HepG2 (cell line): ENCODE results near the gene ARSJ. TPM values are rescaled to one million over a fixed set of nuclear protein-coding genes. Genes with fewer than 3 reads are reported as not detected.

Experiments used
- ARID5B ChIP-seq: IDR thresholded peaks from 2 replicates; pipeline ENCODE4 v1.4.0; 2020; ENCODE audit warnings: mild to moderate bottlenecking, missing genetic modification reagents
- ELF3 ChIP-seq: IDR thresholded peaks from 2 replicates; pipeline ENCODE4 v1.6.1; 2016; ENCODE audit warnings: missing genetic modification reagents, missing compliant biosample characterization
- ELF4 ChIP-seq: sonication (generic); formaldehyde crosslinking; IDR thresholded peaks from 2 replicates; pipeline ENCODE4 v1.5.0; 2020; ENCODE audit warnings: missing genetic modification reagents, mild to moderate bottlenecking, moderate library complexity, borderline replicate concordance
- GABPA ChIP-seq, 2 experiments: IDR thresholded peaks; 2 replicates each; pipeline ENCODE4 v1.6.1; 2011 to 2016; ENCODE audit warnings: low read depth in 2 of 2, low read length in 1 of 2, missing biosample characterization in 1 of 2, missing genetic modification characterization in 1 of 2
- HNF4A ChIP-seq: sonication (generic); formaldehyde crosslinking; IDR thresholded peaks from 2 replicates; pipeline ENCODE4 v1.4.0; 2020; ENCODE audit warnings: missing genetic modification reagents
- HNF4G ChIP-seq, 2 experiments: sonication (generic) in 1 of 2; formaldehyde crosslinking in 1 of 2; IDR thresholded peaks; 2 replicates each; pipeline versions ENCODE4 v1.4.0 to v1.6.1; 2011 to 2020; ENCODE audit warnings: borderline replicate concordance in 2 of 2, low read depth in 2 of 2, mild to moderate bottlenecking in 2 of 2, low read length in 1 of 2, missing genetic modification reagents in 1 of 2, moderate library complexity in 1 of 2
- TFAP4 ChIP-seq: sonication (generic); IDR thresholded peaks from 2 replicates; pipeline ENCODE4 v1.6.1; 2016; ENCODE audit warnings: low read depth, borderline replicate concordance
- ZSCAN12 ChIP-seq: sonication (generic); formaldehyde crosslinking; IDR thresholded peaks from 2 replicates; pipeline ENCODE4 v1.9.0; 2021; ENCODE audit warnings: mild to moderate bottlenecking, missing genetic modification reagents
- polyA plus RNA-seq, 8 experiments: library from polyadenylated mRNA; depleted of rRNA in 3 of 8; stranded (reverse) in 7 of 8; unstranded in 1 of 8; fragments of >200 nt; fragmentation: Illumina TruSeq in 4 of 8; extraction: Trizol in 4 of 8; gene quantifications; 2 replicates each; pipeline versions ENCODE4 v1.2.1 to v1.2.3, GENCODE V29; 2011 to 2016; ENCODE audit warnings: low read depth in 4 of 8, missing spikeins in 1 of 8, mixed read lengths in 1 of 8; ENCODE audit not compliant: insufficient read depth in 1 of 8
- total RNA-seq, 5 experiments: library from RNA; depleted of rRNA; stranded (reverse); fragments of >200 nt; fragmentation: Illumina TruSeq; extraction: Trizol; gene quantifications; 2 replicates each; pipeline ENCODE4 v1.2.3, GENCODE V29; 2016; ENCODE audit warnings: low read depth in 1 of 5
- TF ChIP-seq, protein P1 (sequence below): sonication (generic); formaldehyde crosslinking; IDR thresholded peaks from 2 replicates; pipeline ENCODE4 v1.5.1; 2020; ENCODE audit warnings: mild to moderate bottlenecking, missing genetic modification reagents, borderline replicate concordance

ARSJ gene
- total and polyA plus RNA-seq, 2 of the 13 experiments (the other 11 are each of a cell fraction or from before 2014, with no cell fraction given): not detected

GRCh38 chr4:114025176-114025777 is 45.8 kb upstream of the ARSJ start (continued):
- TF ChIP-seq, protein P1, sequence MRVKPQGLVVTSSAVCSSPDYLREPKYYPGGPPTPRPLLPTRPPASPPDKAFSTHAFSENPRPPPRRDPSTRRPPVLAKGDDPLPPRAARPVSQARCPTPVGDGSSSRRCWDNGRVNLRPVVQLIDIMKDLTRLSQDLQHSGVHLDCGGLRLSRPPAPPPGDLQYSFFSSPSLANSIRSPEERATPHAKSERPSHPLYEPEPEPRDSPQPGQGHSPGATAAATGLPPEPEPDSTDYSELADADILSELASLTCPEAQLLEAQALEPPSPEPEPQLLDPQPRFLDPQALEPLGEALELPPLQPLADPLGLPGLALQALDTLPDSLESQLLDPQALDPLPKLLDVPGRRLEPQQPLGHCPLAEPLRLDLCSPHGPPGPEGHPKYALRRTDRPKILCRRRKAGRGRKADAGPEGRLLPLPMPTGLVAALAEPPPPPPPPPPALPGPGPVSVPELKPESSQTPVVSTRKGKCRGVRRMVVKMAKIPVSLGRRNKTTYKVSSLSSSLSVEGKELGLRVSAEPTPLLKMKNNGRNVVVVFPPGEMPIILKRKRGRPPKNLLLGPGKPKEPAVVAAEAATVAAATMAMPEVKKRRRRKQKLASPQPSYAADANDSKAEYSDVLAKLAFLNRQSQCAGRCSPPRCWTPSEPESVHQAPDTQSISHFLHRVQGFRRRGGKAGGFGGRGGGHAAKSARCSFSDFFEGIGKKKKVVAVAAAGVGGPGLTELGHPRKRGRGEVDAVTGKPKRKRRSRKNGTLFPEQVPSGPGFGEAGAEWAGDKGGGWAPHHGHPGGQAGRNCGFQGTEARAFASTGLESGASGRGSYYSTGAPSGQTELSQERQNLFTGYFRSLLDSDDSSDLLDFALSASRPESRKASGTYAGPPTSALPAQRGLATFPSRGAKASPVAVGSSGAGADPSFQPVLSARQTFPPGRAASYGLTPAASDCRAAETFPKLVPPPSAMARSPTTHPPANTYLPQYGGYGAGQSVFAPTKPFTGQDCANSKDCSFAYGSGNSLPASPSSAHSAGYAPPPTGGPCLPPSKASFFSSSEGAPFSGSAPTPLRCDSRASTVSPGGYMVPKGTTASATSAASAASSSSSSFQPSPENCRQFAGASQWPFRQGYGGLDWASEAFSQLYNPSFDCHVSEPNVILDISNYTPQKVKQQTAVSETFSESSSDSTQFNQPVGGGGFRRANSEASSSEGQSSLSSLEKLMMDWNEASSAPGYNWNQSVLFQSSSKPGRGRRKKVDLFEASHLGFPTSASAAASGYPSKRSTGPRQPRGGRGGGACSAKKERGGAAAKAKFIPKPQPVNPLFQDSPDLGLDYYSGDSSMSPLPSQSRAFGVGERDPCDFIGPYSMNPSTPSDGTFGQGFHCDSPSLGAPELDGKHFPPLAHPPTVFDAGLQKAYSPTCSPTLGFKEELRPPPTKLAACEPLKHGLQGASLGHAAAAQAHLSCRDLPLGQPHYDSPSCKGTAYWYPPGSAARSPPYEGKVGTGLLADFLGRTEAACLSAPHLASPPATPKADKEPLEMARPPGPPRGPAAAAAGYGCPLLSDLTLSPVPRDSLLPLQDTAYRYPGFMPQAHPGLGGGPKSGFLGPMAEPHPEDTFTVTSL: peak; percentile 39; the same call in 1 of the 2 replicates
- no peak for TF ChIP-seq ELF4 (CRISPR knock-in tag)
- TF ChIP-seq ARID5B (CRISPR knock-in tag): peak; percentile 53
- TF ChIP-seq GABPA (IDR thresholded peaks at IDR 0.05; ENCODE audit: low read depth, low read length): no peak
- peak; percentile 41; the same call in 1 of the 2 replicates for TF ChIP-seq GABPA (CRISPR knock-in tag; IDR thresholded peaks at IDR 0.05; ENCODE audit: low read depth)
- TF ChIP-seq HNF4G (IDR thresholded peaks at IDR 0.05; ENCODE audit: borderline replicate concordance, low read depth, low read length): peak; percentile 34; the same call in 1 of the 2 replicates
- TF ChIP-seq HNF4G (CRISPR knock-in tag; IDR thresholded peaks at IDR 0.05; ENCODE audit: borderline replicate concordance, low read depth): no peak
- TF ChIP-seq HNF4A (CRISPR knock-in tag): peak; percentile 74
- TF ChIP-seq TFAP4: peak; percentile 51; the same call in 1 of the 2 replicates
- TF ChIP-seq ZSCAN12: no peak
- peak; percentile 82 for TF ChIP-seq ELF3 (CRISPR knock-in tag)
